NCI-H510A (cell line): ENCODE data around the gene RABGAP1L.
"Not testable (repeated sequence)": the region's sequence is repeated elsewhere in the genome, so short reads cannot be mapped to it uniquely, and the experiment has no call there.

Experiments used
- DNase-seq: peaks from one replicate; lab custom pipeline; 2025; lab: John Stamatoyannopoulos, UW

RABGAP1L gene

GRCh38 chr1:174657893-174658292 lies 498.6 kb downstream of the RABGAP1L start:
- no peak for DNase-seq

DNA sequence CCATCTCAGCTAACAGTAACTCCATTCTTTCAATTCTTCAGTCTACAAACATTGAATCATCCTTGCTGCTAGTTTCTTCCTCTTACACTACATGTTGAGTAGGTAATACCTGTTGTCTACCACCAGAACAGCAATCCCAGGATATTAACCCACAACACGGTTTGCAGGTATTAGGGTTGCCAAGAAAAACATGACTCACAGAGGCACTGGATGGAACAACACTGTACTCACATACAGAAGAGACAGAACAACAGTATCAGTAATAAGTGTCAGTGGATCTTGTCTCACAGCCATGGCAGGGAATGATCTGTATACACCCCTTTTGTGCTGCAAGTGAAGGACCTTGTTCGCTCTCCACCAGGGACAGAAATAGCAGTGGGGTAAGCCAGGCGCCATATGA lies 500.5 kb downstream of the RABGAP1L start:
- no peak for DNase-seq

- DNase-seq = no peak
Observed at GRCh38 chr1:174660476-174660875, 501.2 kb downstream of the RABGAP1L start.

GRCh38 chr1:174663358-174663757 lies 504.0 kb downstream of the RABGAP1L start:
- DNase-seq = no peak

- DNase-seq = no peak
Observed at GRCh38 chr1:174666248-174666647, 506.9 kb downstream of the RABGAP1L start.

DNA sequence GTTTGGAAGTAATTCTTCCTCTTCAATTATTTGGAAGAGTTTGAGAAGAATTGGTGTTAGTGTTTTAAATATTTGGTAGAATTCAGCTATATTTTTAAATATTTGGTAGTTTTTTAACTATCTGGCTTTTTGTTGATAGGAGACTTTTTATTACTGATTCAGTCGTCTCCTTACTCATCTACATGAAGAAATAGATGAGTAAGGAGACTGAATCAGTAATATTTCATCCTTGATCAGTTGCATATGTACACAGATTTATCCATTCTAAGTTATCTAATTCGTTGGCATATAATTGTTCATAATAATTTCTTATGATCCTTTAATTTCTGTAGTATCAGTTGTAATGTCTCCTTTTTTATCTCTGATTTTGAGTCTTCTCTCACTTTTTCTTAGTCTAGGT lies 512.5 kb downstream of the RABGAP1L start:
- DNase-seq = no peak

DNA sequence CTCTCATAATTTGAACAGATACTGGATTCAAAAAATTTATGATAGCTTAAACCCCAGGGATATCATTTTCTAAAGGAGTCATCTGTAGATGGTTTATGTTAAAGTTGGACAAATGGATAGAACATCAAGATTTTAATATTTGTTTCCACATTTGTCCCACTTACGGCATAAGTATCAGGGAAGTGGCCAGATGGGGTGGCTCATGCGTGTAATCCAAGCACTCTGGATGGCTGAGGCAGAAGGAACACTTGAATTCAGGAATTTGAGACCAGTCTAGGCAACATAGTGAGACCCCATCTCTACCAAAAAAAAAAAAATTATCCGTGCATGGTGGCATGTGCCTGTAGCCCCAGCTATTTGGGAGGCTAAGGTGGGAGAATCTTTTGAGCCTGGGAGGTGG lies 517.5 kb downstream of the RABGAP1L start:
- no peak for DNase-seq

- no peak for DNase-seq
Observed at GRCh38 chr1:174678657-174679056, 519.3 kb downstream of the RABGAP1L start.

DNA sequence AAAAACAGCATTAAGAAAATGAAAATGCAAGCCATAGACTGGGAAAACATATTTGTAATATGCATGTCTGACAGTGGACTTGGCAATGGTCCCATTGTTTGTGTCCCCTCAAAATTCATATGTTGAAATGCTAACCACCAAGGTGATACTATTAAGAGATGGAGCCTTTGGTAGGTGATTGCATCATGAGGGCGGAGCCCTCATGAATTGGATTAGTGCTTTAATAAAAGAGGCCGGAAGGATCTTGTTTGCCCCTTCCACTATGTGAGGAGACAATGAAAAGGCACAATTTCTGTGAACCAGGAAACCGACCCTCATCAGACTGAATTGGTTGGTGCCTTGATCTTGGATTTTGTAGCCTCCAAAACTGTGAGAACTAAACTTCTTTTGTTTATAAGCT lies 520.8 kb downstream of the RABGAP1L start:
- no peak for DNase-seq

DNA sequence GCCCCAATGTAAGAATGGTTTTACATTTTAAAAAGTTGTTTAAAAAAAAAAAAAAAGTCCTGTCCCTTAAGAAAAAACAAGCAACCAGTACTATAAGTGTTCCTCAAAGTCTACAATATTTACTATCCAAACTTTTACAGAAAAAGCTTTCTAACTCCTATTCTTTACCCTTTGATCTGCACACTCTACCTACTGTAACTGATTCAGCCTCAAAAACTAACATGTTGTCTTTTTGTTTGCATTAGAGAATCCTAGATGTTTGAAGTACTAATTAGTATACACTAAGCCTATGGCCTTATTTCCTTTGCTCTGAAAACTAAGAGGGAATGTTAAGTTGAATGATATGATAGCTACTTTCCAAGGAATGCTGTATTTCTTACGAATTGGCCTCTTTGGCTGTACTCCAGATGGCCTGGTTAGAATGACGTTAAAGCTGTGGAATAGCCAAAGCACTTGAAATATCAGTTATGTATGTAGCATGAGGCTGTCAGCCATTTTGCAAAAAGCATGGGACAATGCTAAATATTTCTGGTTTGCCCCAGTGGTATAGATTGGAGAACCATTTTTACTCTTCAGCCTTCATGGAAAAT lies 523.2 kb downstream of the RABGAP1L start:
- no peak for DNase-seq

GRCh38 chr1:174686213-174686612 lies 526.9 kb downstream of the RABGAP1L start:
- DNase-seq = no peak

GRCh38 chr1:174689524-174689923 lies 530.2 kb downstream of the RABGAP1L start:
- DNase-seq = no peak

DNA sequence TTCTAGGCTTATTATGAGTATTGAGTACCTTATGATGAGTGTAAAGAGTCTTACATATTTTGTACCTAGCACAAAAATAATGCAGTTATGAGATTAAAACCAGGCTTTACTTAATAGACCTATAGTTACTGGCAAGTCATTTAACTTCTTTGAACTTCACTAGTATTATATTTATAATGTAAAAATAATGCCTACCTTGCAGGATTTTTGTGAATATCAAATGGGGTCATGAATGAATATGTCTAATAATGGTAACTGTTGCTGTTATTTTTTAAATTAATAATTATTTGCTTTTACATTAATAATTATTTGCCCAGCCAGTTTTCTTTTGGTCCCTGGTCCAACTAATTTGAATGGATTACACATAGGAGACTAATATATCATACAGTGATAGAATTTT lies 530.9 kb downstream of the RABGAP1L start:
- no peak for DNase-seq

DNA sequence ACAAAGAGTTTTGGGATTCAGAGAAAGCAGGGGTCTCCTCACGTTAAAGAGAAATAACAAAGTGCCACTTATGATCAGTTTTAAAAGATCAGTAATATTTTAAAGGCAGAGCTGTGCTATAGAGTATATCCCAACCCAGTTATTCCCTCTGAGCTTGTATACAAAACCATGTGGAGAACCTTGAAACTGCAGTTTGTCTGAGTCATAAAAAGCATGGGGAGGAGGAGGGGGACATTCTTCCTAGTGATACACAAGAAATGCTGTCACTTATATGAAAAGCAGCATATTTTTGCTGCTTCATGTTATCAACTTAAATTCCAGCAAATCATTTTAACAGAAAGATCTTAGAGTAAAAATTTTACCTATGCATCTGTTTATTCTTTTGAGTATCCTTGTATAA lies 533.0 kb downstream of the RABGAP1L start:
- no peak for DNase-seq

DNA sequence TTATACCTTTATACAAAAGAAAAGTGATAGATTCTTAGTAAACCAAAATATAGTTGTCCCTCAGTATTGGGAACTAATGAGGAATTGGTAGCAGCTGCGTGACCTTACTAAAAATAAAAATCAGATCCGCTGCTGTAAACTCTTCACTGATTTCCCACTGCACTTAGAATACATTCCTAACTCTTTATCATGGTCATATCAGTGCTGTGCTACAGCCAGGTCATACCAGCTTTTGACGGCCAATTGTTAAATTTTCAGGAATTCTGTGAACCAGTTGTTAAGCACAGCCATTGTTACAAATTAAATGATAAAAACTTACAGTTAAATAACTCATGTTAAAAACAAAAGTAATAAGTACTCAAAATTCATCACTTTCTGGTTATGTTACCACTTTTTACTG lies 533.8 kb downstream of the RABGAP1L start:
- no peak for DNase-seq

DNA sequence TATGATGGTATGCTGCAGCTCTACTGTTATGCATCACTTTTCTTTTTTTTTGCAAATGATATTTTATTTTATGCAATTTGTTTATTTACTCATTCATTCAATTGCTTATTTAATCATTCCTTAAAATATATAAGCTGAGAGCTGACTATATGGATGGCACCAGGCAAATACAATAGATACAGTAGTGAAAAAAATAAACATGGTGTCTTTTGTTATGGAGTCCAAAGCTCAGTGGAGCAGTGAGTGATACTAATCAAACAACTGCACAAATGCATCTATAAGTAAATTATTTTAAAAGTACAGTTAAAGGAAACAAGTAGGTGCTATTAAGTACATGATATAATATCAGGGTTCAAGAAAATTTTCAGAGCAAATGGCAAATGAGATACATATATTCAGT lies 534.2 kb downstream of the RABGAP1L start:
- DNase-seq = not testable (repeated sequence)

GRCh38 chr1:174696026-174696821 lies 536.9 kb downstream of the RABGAP1L start:
- no peak for DNase-seq

DNA sequence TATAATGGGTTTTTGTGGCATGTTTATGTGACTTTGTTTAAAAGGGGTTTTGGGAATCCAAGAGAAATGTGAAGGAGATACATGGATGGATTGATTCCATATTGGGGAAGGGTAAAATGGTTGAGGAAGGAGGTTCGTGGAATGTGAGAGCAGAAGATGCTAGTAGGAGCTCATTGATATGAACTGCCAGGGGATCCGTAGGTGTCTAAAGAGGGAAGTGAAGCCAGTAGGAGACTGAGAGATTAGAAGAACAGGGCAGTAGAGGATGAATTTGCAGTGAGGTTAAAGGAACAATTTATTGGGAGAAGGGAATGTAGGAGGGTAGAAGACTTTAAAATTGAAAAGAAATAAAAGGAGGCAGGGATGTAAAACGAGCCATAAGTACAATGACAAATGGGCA lies 541.0 kb downstream of the RABGAP1L start:
- no peak for DNase-seq

GRCh38 chr1:174700775-174701174 lies 541.5 kb downstream of the RABGAP1L start:
- no peak for DNase-seq

DNA sequence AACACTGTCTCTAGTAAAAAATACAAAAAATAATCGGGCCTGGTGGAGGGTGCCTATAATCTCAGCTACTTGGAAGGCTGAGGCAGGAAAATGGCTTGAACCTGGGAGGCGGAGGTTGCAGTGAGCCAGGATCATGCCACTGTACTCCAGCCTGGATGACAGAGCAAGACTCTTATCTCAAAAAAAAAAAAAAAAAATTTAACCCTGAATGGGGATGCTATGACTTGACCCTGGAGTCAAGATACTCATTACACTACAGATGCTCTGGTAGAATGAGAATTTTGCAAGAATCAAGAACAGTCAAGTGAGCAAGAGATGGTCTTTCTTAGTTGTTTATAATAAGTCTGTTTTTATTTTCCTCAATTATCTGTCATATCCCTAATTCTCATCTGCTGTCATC lies 542.2 kb downstream of the RABGAP1L start:
- no peak for DNase-seq

DNA sequence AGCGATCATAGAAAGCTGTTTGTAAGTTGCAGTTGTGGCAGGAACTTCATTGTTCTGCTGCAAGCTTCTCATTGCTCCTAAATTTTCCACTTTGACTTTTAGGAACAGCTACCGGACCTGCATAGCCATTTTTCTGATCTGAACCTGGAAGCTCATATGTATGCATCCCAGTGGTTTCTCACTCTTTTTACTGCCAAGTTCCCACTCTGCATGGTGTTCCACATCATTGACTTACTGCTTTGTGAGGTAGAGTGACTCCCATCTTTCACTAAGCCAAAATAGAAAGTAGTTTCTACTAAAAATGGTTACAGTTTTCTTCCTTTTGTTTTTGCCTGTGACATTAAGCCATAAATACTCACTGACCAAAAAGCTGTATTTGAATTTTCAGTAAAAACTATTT lies 542.7 kb downstream of the RABGAP1L start:
- no peak for DNase-seq

GRCh38 chr1:174703309-174703708 lies 544.0 kb downstream of the RABGAP1L start:
- no peak for DNase-seq

- DNase-seq = no peak
Observed at GRCh38 chr1:174704300-174704699, 545.0 kb downstream of the RABGAP1L start.
